H9 (cell line): Measurements from ENCODE around the gene LILRB1. TPM values are rescaled to one million over a fixed set of nuclear protein-coding genes. Genes with fewer than 3 reads are reported as not detected.
"Not testable (repeated sequence)": the region's sequence is repeated elsewhere in the genome, so short reads cannot be mapped to it uniquely, and the experiment has no call there.

ENCODE experiments used
- DNase-seq: peaks from one replicate; pipeline ENCODE4 v3.0.0-alpha.2; 2017
- H2AFZ ChIP-seq: one replicate; pipeline ENCODE4 v1.6.1; 2013; ENCODE audit warnings: mild to moderate bottlenecking, low read length, control low read depth, moderate library complexity
- H2AK5ac ChIP-seq: 2 replicates; pipeline ENCODE4 v1.6.1; 2013; ENCODE audit warnings: low read length, control low read depth, mixed read lengths; ENCODE audit not compliant: insufficient read length
- H2BK120ac ChIP-seq: one replicate; pipeline ENCODE4 v1.6.1; 2013; ENCODE audit warnings: low read depth, mild to moderate bottlenecking, low read length, control low read depth, inconsistent platforms; ENCODE audit not compliant: poor library complexity, severe bottlenecking
- H2BK12ac ChIP-seq: 2 replicates; pipeline ENCODE4 v1.6.1; 2013; ENCODE audit warnings: low read length, control low read depth, mixed read lengths, low read depth; ENCODE audit not compliant: insufficient read length
- H2BK15ac ChIP-seq: 2 replicates; pipeline ENCODE4 v1.6.1; 2013; ENCODE audit warnings: low read depth, low read length, control low read depth
- H2BK20ac ChIP-seq: one replicate; pipeline ENCODE4 v1.6.1; 2013; ENCODE audit warnings: low read depth, mild to moderate bottlenecking, low read length, control low read depth, inconsistent platforms; ENCODE audit not compliant: poor library complexity, severe bottlenecking
- H2BK5ac ChIP-seq: 2 replicates; pipeline ENCODE4 v1.6.1; 2013; ENCODE audit warnings: low read length, control low read depth, mixed read lengths; ENCODE audit not compliant: insufficient read length
- H3K14ac ChIP-seq: 2 replicates; pipeline ENCODE4 v1.6.1; 2013; ENCODE audit warnings: low read length, control low read depth; ENCODE audit not compliant: insufficient read depth
- H3K18ac ChIP-seq: 2 replicates; pipeline ENCODE4 v1.6.1; 2013; ENCODE audit warnings: low read depth, mild to moderate bottlenecking, mixed read lengths, low read length, control low read depth; ENCODE audit not compliant: insufficient read length
- H3K23ac ChIP-seq: 2 replicates; pipeline ENCODE4 v1.6.1; 2013; ENCODE audit warnings: low read length, control low read depth, mixed read lengths, low read depth; ENCODE audit not compliant: insufficient read length
- H3K23me2 ChIP-seq: 2 replicates; pipeline ENCODE4 v1.6.1; 2013; ENCODE audit warnings: low read depth, mild to moderate bottlenecking, mixed read lengths, low read length, control low read depth; ENCODE audit not compliant: insufficient read length, poor library complexity, severe bottlenecking
- H3K27ac ChIP-seq: 2 replicates; pipeline ENCODE4 v1.5.1; 2013; ENCODE audit warnings: low read length, control low read depth, mixed read lengths, low read depth; ENCODE audit not compliant: insufficient read length
- H3K27me3 ChIP-seq: 2 replicates; pipeline ENCODE4 v1.6.1; 2013; ENCODE audit warnings: low read length, control low read depth, inconsistent platforms; ENCODE audit not compliant: insufficient read depth
- H3K4ac ChIP-seq: 2 replicates; pipeline ENCODE4 v1.6.1; 2013; ENCODE audit warnings: low read depth, mild to moderate bottlenecking, control low read depth, inconsistent platforms, low read length, moderate library complexity
- H3K4me1 ChIP-seq: 2 replicates; pipeline ENCODE4 v1.6.1; 2013; ENCODE audit warnings: low read length, control low read depth, inconsistent platforms; ENCODE audit not compliant: insufficient read depth
- H3K4me2 ChIP-seq: 2 replicates; pipeline ENCODE4 v1.6.1; 2013; ENCODE audit warnings: low read length, control low read depth, mixed read lengths; ENCODE audit not compliant: insufficient read length, insufficient read depth
- H3K56ac ChIP-seq: 2 replicates; pipeline ENCODE4 v1.6.1; 2013; ENCODE audit warnings: low read depth, mild to moderate bottlenecking, mixed read lengths, low read length, control low read depth; ENCODE audit not compliant: insufficient read length
- H3K79me1 ChIP-seq: 2 replicates; pipeline ENCODE4 v1.6.1; 2013; ENCODE audit warnings: low read depth, mild to moderate bottlenecking, moderate library complexity, low read length, control low read depth, inconsistent platforms; ENCODE audit not compliant: insufficient read depth, poor library complexity, severe bottlenecking
- H3K79me2 ChIP-seq: 2 replicates; pipeline ENCODE4 v1.6.1; 2013; ENCODE audit warnings: low read length, control low read depth, inconsistent platforms; ENCODE audit not compliant: insufficient read depth
- H3K9ac ChIP-seq: 2 replicates; pipeline ENCODE4 v1.6.1; 2013; ENCODE audit warnings: low read length, control low read depth, mixed read lengths; ENCODE audit not compliant: insufficient read length; ENCODE audit errors: extremely low read depth
- H3K9me3 ChIP-seq: one replicate; pipeline ENCODE4 v1.6.1; 2013; ENCODE audit warnings: low read depth, low read length, inconsistent platforms; ENCODE audit not compliant: control insufficient read depth
- H3T11ph ChIP-seq: one replicate; pipeline ENCODE4 v1.6.1; 2013; ENCODE audit warnings: mild to moderate bottlenecking, low read length, control low read depth, inconsistent platforms
- H4K20me1 ChIP-seq: one replicate; pipeline ENCODE4 v1.6.1; 2013; ENCODE audit not compliant: control insufficient read depth, insufficient read length, insufficient read depth
- H4K5ac ChIP-seq: 2 replicates; pipeline ENCODE4 v1.6.1; 2013; ENCODE audit warnings: low read depth, mild to moderate bottlenecking, mixed read lengths, low read length, control low read depth; ENCODE audit not compliant: insufficient read length
- H4K8ac ChIP-seq: replicated peaks from 2 replicates; pipeline ENCODE4 v1.6.1; 2013; ENCODE audit warnings: low read length, control low read depth, mixed read lengths, low read depth; ENCODE audit not compliant: insufficient read length
- H4K91ac ChIP-seq: 2 replicates; pipeline ENCODE4 v1.6.1; 2013; ENCODE audit warnings: low read depth, mild to moderate bottlenecking, moderate library complexity, mixed read lengths, low read length, control low read depth; ENCODE audit not compliant: insufficient read length
- H3K27ac Mint-ChIP-seq, 3 experiments: 2 replicates in 2 of 3; 3 replicates in 1 of 3; pipeline ENCODE4 v1.8.0; 2020 to 2021; ENCODE audit warnings: mixed read lengths in 3 of 3, mild to moderate bottlenecking in 1 of 3, moderate library complexity in 1 of 3
- H3K27me3 Mint-ChIP-seq: 2 replicates; pipeline ENCODE4 v1.8.0; 2021; ENCODE audit warnings: low read depth, mild to moderate bottlenecking, moderate library complexity, mixed read lengths
- H3K36me3 Mint-ChIP-seq, 3 experiments: 2 replicates in 2 of 3; 3 replicates in 1 of 3; pipeline ENCODE4 v1.8.0; 2020 to 2021; ENCODE audit warnings: low read depth in 3 of 3, mixed read lengths in 3 of 3; ENCODE audit not compliant: insufficient read depth in 1 of 3
- H3K4me1 Mint-ChIP-seq, 2 experiments: 2 replicates each; pipeline ENCODE4 v1.8.0; 2020; ENCODE audit warnings: mixed read lengths in 2 of 2
- H3K4me3 Mint-ChIP-seq, 2 experiments: 2 replicates in 1 of 2; 3 replicates in 1 of 2; pipeline ENCODE4 v1.8.0; 2020 to 2021; ENCODE audit warnings: mild to moderate bottlenecking in 2 of 2, mixed read lengths in 2 of 2, moderate library complexity in 1 of 2
- H3K9me3 Mint-ChIP-seq, 2 experiments: 2 replicates in 1 of 2; 3 replicates in 1 of 2; pipeline ENCODE4 v1.8.0; 2020; ENCODE audit warnings: mild to moderate bottlenecking in 2 of 2, mixed read lengths in 2 of 2, moderate library complexity in 1 of 2
- WGBS: extraction: QIAGEN DNeasy Blood & Tissue Kit; methylation state at CpG from one replicate; pipeline ENCODE4 v1.1.7; 2013; ENCODE audit warnings: missing lambda C conversion rate, low lambda C conversion rate, mixed read lengths; ENCODE audit not compliant: insufficient read length; ENCODE audit errors: extremely low coverage; 5-methylcytosine and 5-hydroxymethylcytosine counted together
- total RNA-seq: library from RNA; stranded (reverse); gene quantifications from 2 replicates; pipeline ENCODE4 v1.2.1, GENCODE V29; 2021

The LILRB1 gene
- total RNA-seq, 1 experiment from 2014 or later, result not detected

GRCh38 chr19:54643583-54643982, 13.3 kb downstream of the LILRB1 start:
- H2AFZ ChIP-seq, H4K91ac ChIP-seq, H3K27me3 Mint-ChIP-seq, H3K79me2 ChIP-seq, H3K4me3 Mint-ChIP-seq, H2BK15ac ChIP-seq, H3K27ac Mint-ChIP-seq, H3K18ac ChIP-seq, H3K56ac ChIP-seq, H2BK5ac ChIP-seq, H3K4me1 ChIP-seq, H4K20me1 ChIP-seq, H3K4me2 ChIP-seq, H4K5ac ChIP-seq, DNase-seq, H4K8ac ChIP-seq, H3K4me1 Mint-ChIP-seq, H2AK5ac ChIP-seq, H3K4ac ChIP-seq, H3T11ph ChIP-seq, H3K27me3 ChIP-seq, H3K9ac ChIP-seq, H2BK120ac ChIP-seq, H3K27ac ChIP-seq, H2BK12ac ChIP-seq, H3K14ac ChIP-seq, H3K79me1 ChIP-seq, H3K23me2 ChIP-seq, H3K23ac ChIP-seq, H2BK20ac ChIP-seq: not testable (repeated sequence)
- no CpG with 5 or more reads among the region's 6 CpGs for WGBS
- peaks cover 62% of the 10 kb centered on the region for H3K9me3 ChIP-seq
- Mint-ChIP-seq H3K9me3 (peaks cover 85 to 94% of the 10 kb centered on the region in 2 experiments), H3K36me3 (peaks cover 7 to 21% (median 12%) of the 10 kb centered on the region in 3 experiments; a peak in 6 of 7 replicates)
